Activated naive CD8-positive, alpha-beta T cell treated with anti-CD3 and anti-CD28 coated beads, Interleukin-2, amount 50 U/mL, for 16 hours (primary cell): Measurements from ENCODE around the gene MAN1B1.
A peak's percentile ranks its signal among the peaks of the same experiment; 100 is the strongest.

Source experiments
- DNase-seq: peaks from one replicate; pipeline ENCODE4 v3.0.0-alpha.2; 2020; ENCODE audit warnings: low read depth, low spot score

MAN1B1 gene

GRCh38 chr9:137143459-137143858, 56.7 kb downstream of the MAN1B1 start:
- DNase-seq, result no peak

GRCh38 chr9:137145731-137146526, 59.1 kb downstream of the MAN1B1 start:
- no peak for DNase-seq

GRCh38 chr9:137146527-137146918, 59.7 kb downstream of the MAN1B1 start:
- no peak for DNase-seq

GRCh38 chr9:137147091-137147792, 60.5 kb downstream of the MAN1B1 start:
- DNase-seq, result no peak

GRCh38 chr9:137147793-137148160, 61.0 kb downstream of the MAN1B1 start:
- DNase-seq, result no peak

GRCh38 chr9:137148242-137148641, 61.5 kb downstream of the MAN1B1 start:
- DNase-seq, result no peak

GRCh38 chr9:137148661-137149060, 61.9 kb downstream of the MAN1B1 start:
- DNase-seq, result no peak

GRCh38 chr9:137149363-137149762, 62.6 kb downstream of the MAN1B1 start:
- no peak for DNase-seq

GRCh38 chr9:137149942-137150616, 63.3 kb downstream of the MAN1B1 start:
- no peak for DNase-seq

- DNase-seq, result no peak
Measured at GRCh38 chr9:137150617-137151457, 64.1 kb downstream of the MAN1B1 start.

GRCh38 chr9:137152844-137153405, 66.1 kb downstream of the MAN1B1 start:
- no peak for DNase-seq

GRCh38 chr9:137156567-137157375, 70.0 kb downstream of the MAN1B1 start:
- DNase-seq, result peak; percentile 14

GRCh38 chr9:137157618-137158415, 71.0 kb downstream of the MAN1B1 start:
- DNase-seq, result no peak

GRCh38 chr9:137158625-137159024, 71.8 kb downstream of the MAN1B1 start:
- no peak for DNase-seq
